ENCODE measurements around the gene UGT1A6.
"Not testable (repeated sequence)": the region's sequence is repeated elsewhere in the genome, so short reads cannot be mapped to it uniquely, and the experiment has no call there.

Gene UGT1A6

DNA sequence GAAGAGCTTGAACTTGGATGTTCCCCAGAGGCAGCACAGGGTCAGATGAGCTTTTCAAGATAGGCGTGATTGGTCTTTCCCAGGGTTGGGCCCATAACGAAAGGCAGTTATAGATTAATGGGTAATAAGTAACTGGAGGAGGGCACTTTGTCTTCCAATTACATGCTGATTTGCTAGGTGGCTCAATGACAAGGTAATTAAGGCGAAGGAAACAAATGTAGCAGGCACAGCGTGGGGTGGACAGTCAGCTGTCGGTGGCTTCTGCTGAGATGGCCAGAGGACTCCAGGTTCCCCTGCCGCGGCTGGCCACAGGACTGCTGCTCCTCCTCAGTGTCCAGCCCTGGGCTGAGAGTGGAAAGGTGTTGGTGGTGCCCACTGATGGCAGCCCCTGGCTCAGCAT lies 25.9 kb downstream of the UGT1A6 start, which contains the start of gene UGT1A4:
Gene UGT1A4, plus strand, starts transcription at position 185 of the 400 bp plus-strand sequence. Its CDS starts 85 bp downstream, at position 270.
- DNase-seq (ENCODE audit: low read depth in 2 of 2) = no peak

GRCh38 chr2:233728723-233729301 lies 36.1 kb downstream of the UGT1A6 start, which contains the start of gene UGT1A3:
UGT1A3 (plus strand) TSS chr2:233729042; CDS start chr2:233729127, 85 bp downstream.
- no peak for DNase-seq (ENCODE audit: low read depth in 2 of 2)

DNA sequence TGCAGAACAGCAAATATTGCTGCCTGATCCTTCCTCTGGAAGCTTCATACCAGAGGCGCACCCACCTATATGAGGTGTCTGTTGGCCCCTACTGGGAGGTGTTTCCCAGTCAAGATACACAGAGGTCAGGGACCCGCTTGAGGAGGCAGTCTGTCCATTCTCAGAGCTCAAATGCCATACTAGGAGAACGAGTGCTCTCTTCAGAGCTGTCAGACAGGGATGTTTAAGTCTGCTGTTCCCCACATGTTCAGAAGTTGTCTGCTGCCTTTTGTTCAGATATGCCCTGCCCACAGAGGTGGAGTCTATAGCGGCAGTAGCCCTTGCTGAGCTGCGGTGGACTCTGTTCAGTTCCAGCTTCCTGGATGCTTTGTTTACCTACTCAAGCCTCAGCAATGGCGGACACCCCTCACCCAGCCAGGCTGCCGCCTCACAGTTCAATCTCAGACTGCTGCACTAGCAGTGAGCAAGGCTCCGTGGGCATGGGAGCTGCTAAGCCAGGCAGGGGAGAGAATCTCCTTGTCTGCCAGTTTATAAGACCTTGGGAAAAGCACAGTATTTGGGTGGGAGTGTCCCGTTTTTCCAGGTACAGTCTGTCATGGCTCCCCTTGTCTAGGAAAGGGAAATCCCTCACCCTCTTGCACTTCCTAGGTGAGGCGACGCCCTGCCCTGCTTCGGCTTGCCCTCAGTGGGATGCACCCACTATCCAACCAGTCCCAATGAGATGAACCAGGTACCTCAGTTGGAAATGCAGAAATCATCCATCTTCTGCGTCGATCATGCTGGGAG lies 44.4 kb downstream of the UGT1A6 start:
- not testable (repeated sequence) for DNase-seq (ENCODE audit: low read depth in 2 of 2)

DNA sequence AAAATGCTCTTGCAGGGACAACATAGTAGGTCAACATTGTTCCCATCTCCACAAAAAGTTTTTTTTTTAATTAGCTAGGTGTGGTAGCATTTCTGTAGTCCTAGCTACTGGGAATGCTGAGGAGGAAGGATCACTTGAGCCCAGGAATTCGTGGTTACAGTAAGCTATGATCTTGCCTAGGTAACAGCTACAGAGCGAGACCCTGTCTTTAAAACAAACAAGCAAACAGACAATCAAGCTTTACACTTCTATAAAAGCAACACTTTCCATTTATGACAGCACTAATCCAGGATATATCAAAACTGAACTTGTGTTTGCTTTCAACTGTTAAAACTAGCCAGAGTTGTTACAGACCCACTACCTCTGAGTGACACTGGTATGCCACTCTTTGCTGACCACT lies 48.2 kb downstream of the UGT1A6 start:
- DNase-seq (ENCODE audit: low read depth in 2 of 2) = no peak

DNA sequence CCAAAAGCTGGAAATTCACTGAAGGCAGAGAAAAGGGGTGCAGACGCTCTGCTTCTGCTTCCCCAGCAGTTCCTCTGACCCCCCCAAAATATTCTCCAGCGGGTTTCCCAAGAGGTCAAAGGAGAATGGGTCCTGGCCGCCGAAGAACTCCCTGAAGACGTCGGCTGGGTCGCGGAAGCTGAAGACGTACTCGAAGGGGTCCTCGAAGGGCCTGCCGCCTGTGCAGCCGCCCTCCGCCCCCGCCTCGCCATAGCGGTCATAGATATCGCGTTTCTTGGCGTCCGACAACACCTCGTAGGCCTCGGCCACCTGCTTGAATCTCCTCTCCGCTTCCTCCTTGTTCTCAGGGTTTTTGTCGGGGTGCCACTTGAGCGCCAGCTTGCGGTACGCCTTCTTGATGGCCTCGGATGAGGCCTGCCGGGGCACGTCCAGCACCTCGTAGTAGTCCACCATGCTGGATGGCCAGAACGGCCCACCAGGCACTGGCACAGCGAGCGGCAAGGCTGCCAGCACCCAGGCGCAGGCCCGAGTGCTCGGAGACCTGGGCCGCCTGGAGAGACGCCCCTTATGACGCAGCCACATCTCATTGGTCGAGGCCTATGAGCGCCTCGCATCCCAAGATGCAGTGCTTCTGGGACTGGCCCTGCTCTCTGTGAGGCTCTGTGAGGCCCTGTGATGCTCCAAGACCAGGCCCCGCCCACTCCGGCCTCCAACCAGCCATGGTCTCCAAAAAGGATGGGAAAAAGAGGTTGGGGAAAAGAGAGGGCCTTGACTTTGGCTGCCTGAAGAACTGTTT lies 51.0 kb downstream of the UGT1A6 start:
- DNase-seq (ENCODE audit: low read depth in 2 of 2) = no peak

DNA sequence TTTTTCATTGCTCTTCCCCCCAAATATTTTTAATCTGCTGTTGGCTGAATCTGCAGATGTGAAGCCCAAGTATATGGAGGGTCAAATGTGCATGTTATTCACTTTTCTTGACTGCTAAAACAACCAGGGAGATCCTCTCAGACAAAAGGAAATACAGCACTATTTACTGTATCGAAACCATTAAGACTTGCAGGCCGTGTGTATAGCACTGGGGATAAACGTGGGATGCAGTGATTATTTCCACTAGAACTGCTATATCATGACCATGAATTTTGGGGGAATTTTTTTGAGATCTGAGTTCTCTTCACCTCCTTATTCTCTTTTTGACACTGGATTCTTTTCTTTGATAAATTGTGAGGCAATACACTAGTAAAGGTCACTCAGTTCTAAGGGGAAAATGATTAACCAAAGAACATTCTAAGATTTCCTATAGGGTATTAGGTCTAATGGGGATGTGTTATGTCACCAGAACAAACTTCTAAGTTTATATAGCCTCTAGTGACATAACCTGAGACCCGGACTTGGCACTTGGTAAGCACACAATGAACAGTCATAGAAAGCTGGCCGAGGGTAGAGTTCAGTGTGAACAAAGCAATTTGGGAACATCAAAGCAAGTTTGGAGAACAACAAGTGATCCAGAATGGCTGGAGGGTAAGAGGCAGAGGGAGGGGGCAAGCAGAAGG lies 52.5 kb downstream of the UGT1A6 start:
- DNase-seq (ENCODE audit: low read depth in 2 of 2) = no peak

- DNase-seq (ENCODE audit: low read depth in 2 of 2) = not testable (repeated sequence)
Measured at GRCh38 chr2:233745838-233746237, 53.1 kb downstream of the UGT1A6 start.

- no peak for DNase-seq (ENCODE audit: low read depth in 2 of 2)
Measured at GRCh38 chr2:233746475-233747282, 54.0 kb downstream of the UGT1A6 start.

GRCh38 chr2:233747283-233747544 lies 54.5 kb downstream of the UGT1A6 start:
- DNase-seq (ENCODE audit: low read depth in 2 of 2) = no peak

GRCh38 chr2:233750689-233751088 lies 58.0 kb downstream of the UGT1A6 start:
- DNase-seq (ENCODE audit: low read depth in 2 of 2) = not testable (repeated sequence)

DNA sequence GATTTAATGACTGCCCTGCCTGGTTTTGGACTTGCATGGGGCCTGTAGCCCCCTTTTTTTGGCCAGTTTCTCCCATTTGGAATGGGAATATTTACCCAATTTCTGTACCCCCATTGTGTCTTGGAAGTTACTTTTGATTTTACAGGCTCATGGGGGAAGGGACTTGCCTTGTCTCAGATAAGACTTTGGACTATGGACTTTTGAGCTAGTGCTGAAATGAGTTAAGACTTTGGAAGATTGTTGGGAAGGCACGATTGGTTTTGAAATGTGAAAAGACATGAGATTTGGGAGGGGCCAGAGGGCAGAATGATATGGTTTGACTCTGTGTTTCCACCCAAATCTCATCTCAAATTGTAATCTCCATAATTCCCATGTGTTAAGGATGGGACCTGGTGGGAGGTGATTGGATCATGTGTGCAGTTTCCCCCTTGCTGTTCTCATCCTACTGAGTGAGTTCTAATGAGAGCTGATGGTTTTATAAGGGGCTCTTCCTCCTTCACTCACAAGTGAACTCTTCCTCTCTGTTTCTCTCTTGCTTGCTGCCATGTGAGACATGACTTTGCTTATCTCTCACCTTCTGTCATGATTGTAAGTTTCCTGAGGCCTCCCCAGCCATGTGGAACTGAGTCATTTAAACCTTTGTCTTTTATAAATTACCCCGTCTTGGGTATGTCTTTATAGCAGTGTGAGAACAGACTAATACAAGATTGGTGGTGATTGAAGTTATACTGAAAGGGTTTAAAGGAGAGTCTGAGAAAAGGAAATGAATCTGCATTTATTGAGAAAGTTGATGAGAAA lies 58.7 kb downstream of the UGT1A6 start:
- not testable (repeated sequence) for DNase-seq (ENCODE audit: low read depth in 2 of 2)

DNA sequence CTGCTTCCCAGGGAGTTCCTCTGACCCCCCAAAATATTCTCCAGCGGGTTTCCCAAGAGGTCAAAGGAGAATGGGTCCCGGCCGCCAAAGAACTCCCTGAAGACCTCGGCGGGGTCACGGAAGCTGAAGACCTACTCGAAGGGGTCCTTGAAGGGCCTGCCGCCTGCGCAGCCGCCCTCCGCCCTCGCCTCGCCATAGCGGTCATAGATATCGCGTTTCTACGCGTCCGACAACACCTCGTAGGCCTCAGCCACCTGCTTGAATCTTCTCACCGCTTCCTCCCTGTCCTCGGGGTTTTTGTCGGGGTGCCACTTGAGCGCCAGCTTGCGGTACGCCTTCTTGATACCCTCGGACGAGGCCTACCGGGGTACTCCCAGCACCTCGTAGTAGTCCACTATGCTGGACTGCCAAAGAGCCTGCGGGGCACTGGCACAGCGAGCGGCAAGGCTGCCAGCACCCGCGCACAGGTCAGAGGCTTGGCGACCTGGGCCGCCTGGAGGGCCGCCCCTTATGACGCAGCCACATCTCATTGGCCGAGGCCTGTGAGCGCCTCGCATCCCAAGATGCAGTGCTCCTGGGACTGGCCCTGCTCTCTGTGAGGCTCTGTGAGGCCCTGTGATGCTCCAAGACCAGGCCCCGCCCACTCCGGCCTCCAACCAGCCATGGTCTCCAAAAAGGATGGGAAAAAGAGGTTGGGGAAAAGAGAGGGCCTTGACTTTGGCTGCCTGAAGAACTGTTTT lies 62.4 kb downstream of the UGT1A6 start:
- no peak for DNase-seq (ENCODE audit: low read depth in 2 of 2)

- DNase-seq (ENCODE audit: low read depth in 2 of 2) = no peak
Measured at GRCh38 chr2:233756429-233757081, 63.9 kb downstream of the UGT1A6 start.

GRCh38 chr2:233758141-233758540 lies 65.5 kb downstream of the UGT1A6 start:
- DNase-seq (ENCODE audit: low read depth in 2 of 2) = no peak

DNA sequence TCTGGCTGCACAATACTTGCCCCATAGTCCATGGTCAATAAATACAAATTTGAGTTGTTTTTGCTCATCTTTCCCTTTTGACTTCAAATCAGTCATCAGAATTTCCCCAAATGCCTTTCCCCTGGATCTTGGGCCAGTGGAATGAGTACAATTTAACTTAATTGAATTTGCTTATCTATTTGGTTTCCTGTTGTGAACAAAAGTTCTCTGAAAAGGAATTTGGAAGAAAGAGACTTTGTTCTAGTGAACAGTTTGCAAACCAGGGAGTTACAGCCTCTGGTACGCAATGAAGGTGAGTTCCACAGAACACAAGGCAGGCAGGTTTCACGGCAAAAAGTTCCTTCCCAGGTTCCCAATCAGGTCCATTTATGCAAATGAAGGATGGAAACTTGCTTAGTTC lies 66.2 kb downstream of the UGT1A6 start:
- no peak for DNase-seq (ENCODE audit: low read depth in 2 of 2)

- no peak for DNase-seq (ENCODE audit: low read depth in 2 of 2)
Measured at GRCh38 chr2:233760043-233760442, 67.4 kb downstream of the UGT1A6 start, which contains the start of gene UGT1A1. UGT1A1 (plus strand) TSS chr2:233760270; CDS start chr2:233760288, 18 bp downstream.

- no peak for DNase-seq (ENCODE audit: low read depth in 2 of 2)
Measured at GRCh38 chr2:233761040-233761769, 68.5 kb downstream of the UGT1A6 start.

DNA sequence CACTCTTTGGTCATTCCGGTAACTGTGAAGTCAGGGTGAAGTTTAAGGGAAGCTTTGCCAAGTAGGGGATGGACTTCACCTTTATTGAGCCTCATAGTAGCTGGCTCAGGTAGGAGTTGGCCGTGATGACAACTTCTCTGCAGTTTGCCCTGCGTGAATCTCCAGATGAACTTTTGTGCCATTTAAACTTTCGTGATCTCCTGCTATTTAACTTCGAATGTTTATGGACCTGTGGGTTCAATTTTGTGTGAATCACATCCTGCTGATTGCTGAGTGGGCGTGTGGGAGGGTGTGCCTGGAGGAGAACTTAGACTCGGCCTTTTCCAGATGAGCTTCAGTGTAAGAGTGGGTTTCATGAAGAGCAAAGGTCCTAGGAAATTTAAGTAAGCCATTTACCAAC lies 71.6 kb downstream of the UGT1A6 start:
- no peak for DNase-seq (ENCODE audit: low read depth in 2 of 2)
